ENCODE results near the gene CXCR4.
"Not testable (repeated sequence)": the region's sequence is repeated elsewhere in the genome, so short reads cannot be mapped to it uniquely, and the experiment has no call there.

The CXCR4 gene

DNA sequence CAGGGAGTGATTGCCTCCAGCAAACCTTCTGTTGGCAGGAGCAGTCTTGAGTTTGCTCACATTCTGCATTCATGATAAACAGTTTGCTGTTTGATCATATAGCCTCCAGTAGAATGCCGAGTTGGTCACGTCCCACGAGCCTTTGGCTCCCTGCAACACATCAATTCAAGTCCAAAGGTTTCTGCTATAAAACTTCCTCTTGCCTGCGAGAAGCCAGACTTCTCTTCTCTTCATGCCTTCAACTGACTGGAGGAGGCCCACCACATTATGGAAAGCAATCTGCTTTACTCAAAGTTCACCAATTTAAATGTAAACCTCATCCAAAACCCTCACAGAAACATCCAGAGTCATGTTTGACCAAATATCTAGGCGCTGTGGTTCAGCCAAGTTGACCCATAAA is 40.8 kb downstream of the CXCR4 start:
- no peak for DNase-seq (ENCODE audit: low read depth in 2 of 2)

DNA sequence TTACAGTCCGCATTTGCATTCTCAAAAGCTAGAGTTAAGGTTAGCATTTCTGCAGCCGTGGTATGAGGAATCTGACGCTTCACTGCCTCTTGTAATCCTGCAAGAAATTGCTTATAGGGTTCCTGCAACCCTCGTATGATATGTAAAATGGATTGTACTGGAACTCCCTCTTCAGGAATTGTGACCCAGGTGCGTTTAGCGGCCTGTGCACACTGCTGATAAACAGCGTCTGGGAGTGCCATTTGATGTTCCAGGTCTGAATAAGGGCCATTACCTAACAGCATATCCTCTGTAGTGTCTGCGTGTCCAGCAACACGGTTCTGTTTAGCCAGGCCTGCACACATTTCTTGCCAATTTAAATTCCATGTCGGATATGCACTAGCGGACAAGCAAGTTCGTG is 42.5 kb downstream of the CXCR4 start:
- no peak for DNase-seq (ENCODE audit: low read depth in 2 of 2)

DNA sequence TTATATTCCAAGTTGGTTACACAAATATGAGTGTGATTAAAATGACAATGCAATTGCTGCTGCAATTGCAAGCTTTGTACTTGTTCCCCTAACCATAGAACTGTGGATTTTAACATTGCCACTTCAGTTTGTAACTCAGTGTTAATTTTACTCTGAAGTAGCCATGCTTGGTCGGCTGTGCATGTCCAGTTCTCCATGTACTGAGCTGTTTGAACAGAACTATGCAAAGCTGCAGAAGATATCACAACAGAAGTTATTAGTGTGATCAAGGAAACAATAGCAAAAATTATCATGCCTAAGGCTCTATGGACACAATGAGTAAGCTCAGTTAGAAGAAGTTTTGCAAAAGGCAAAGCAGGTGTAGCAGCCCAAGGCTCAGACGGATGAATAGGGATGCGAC is 45.3 kb downstream of the CXCR4 start:
- DNase-seq (ENCODE audit: low read depth in 2 of 2) = no peak

DNA sequence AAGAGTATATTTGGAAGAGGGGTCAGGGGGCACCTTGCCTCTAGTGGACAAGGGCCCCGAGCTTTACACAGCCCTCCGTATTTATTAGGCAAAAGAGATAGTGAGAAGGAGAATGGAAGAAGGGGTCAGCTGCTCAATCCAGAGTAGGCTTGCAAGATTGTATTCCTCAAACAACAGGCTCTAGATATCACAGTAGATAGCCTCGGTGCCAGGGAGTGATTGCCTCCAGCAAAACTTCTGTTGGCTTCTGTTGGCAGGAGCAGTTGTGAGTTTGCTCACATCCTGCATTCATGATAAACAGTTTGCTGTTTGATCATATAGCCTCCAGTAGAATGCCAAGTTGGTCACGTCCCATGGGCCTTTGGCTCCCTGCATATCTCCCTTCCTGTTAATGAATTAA is 46.1 kb downstream of the CXCR4 start:
- not testable (repeated sequence) for DNase-seq (ENCODE audit: low read depth in 2 of 2)

DNA sequence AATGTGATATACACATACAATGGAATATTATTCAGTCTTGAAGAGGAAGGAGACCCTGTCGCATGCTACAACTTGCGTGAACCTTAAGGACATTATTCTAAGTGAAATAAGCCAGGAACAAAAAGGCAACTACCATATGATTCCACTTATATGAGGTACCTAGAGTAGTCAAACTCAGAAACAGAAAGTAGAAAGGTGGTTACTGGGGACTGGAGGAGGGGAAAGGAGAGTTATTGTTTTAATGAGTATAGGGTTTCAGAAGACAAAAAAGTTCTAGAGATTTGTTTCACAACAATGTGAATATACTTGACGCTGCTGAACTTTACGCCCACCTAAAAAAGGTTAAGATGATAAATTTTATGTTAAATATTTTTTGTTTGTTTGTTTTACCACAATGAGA is 47.0 kb downstream of the CXCR4 start:
- no peak for DNase-seq (ENCODE audit: low read depth in 2 of 2)

DNA sequence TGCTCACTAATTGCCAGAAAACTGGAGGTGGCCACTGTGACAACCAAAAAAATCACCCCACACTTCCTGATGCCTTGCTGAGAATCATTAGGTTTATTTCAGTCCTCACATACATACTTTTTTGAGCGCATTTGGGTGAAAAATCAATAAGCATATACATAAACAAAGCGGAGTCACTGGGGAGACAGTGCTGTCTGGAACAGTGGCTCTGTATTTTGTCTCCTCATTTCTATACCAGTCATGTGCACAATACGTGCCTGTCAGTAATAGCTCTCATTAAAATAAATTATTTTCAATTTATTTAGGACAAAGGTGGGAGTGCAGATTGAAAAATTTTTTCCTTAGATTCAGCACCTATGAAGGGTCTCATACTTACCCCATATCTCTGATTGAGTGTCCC is 48.2 kb downstream of the CXCR4 start:
- DNase-seq (ENCODE audit: low read depth in 2 of 2) = no peak

DNA sequence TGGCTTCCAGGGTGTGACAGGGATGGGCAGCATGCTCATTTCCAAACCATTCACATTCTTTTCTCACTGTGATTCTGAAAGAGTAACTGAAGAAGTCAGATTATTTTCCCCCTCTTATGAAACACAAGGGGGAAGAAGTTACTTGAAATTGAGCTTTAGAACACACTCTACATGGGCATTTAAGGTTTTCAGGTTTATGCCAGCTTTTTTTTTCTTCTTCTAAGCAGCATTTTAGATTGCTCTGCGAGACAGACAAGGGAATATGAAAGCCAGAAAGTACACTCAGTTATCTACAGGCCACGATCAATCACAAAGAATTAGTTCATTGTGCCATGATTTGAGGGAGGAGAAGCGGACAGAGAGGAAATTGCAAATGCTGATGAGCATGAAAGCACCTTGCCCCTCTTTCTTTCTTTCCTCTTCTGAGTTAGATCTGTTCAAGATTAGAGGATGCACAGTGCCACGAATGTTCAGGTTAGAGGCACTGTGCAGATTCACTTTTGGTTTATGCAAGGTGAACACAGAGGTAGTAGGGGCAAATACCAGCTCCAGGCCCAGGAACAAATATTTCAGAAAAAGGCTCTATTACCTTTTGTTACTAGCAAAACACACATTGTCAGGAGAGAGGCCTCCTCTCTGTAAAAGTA is 49.2 kb downstream of the CXCR4 start:
- DNase-seq (ENCODE audit: low read depth in 2 of 2) = no peak

- no peak for DNase-seq (ENCODE audit: low read depth in 2 of 2)
Measured at GRCh38 chr2:136067897-136068580, 49.9 kb downstream of the CXCR4 start.

- DNase-seq (ENCODE audit: low read depth in 2 of 2) = no peak
Measured at GRCh38 chr2:136067459-136067858, 50.5 kb downstream of the CXCR4 start.

GRCh38 chr2:136065907-136066306 is 52.0 kb downstream of the CXCR4 start:
- no peak for DNase-seq (ENCODE audit: low read depth in 2 of 2)

DNA sequence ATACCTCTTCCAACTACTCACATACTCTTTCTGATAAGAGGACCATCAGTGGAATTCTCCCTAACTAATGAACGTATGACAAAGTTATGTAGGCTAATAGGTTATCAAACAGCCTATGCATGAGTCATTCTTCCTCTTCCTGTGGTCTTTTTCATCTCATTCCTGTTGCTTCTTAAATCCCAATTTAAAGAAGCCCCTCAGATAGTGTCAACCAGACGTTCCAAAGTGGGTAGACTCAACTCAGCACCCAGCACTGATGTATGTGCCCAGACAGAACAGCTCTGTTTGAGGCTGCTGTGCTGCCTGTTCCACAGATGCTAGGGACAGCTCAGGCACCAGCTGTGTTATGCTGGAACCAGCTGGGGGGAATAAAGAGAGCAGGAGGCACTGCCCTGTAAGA is 52.6 kb downstream of the CXCR4 start:
- no peak for DNase-seq (ENCODE audit: low read depth in 2 of 2)

All from stimulated activated CD8-positive, alpha-beta memory T cell treated with anti-CD3 and anti-CD28 coated beads, Interleukin-7, amount 100 ng/mL, for 1 hour (primary cell).